GM10266 (cell line): Measurements from ENCODE around the gene MAGEB3.
"Not testable (repeated sequence)": the region's sequence is repeated elsewhere in the genome, so short reads cannot be mapped to it uniquely, and the experiment has no call there.

Source experiments
- DNase-seq: peaks from one replicate; pipeline ENCODE4 v3.0.0; 2012; ENCODE audit errors: extremely low spot score
- CTCF ChIP-seq: IDR thresholded peaks from 2 replicates; pipeline ENCODE4 v1.5.1; 2012; ENCODE audit warnings: mild to moderate bottlenecking, low read depth; ENCODE audit not compliant: control insufficient read depth, insufficient read depth; ENCODE audit errors: missing control alignments

MAGEB3 gene

GRCh38 chrX:30230395-30230794, at the start of gene MAGEB3:
TSS of gene MAGEB3 (plus strand) at chrX:30230657. CDS start at chrX:30235925, 5,268 bp downstream.
- TF ChIP-seq CTCF, result no peak
- no peak for DNase-seq

- peak; percentile 1 for DNase-seq
- TF ChIP-seq CTCF, result no peak
These were observed 49.1 kb upstream of the MAGEB3 start for GRCh38 chrX:30181353-30181752.

- TF ChIP-seq CTCF, result no peak
- no peak for DNase-seq
These were observed 46.9 kb upstream of the MAGEB3 start for GRCh38 chrX:30183554-30183953.

- TF ChIP-seq CTCF, result no peak
- DNase-seq, result no peak
These were observed 40.0 kb upstream of the MAGEB3 start for GRCh38 chrX:30190426-30190825.

GRCh38 chrX:30193910-30194309, 36.5 kb upstream of the MAGEB3 start:
- DNase-seq, result not testable (repeated sequence)

GRCh38 chrX:30196322-30196721, 34.1 kb upstream of the MAGEB3 start:
- DNase-seq, result no peak
- no peak for TF ChIP-seq CTCF

- TF ChIP-seq CTCF, result no peak
- DNase-seq, result no peak
These were observed 18.3 kb upstream of the MAGEB3 start for GRCh38 chrX:30212172-30212571.

GRCh38 chrX:30215357-30215843, 15.1 kb upstream of the MAGEB3 start, which contains the start of gene MAGEB2:
TSS of gene MAGEB2 (plus strand) at chrX:30215563. CDS start at chrX:30218581, 3,018 bp downstream.
- no peak for DNase-seq
- no peak for TF ChIP-seq CTCF
